HFFc6 (cell line): ENCODE results near the gene MAD1L1. TPM values are rescaled to one million over a fixed set of nuclear protein-coding genes. Genes with fewer than 3 reads are reported as not detected.
A peak's percentile ranks its signal among the peaks of the same experiment; 100 is the strongest.

ENCODE experiments used
- DNase-seq: peaks from one replicate; pipeline ENCODE4 v3.0.0-alpha.2; 2018
- H3K27ac Mint-ChIP-seq: 2 replicates; pipeline ENCODE4 v1.8.0; 2020; ENCODE audit warnings: mild to moderate bottlenecking, mixed read lengths
- H3K27me3 Mint-ChIP-seq: 2 replicates; pipeline ENCODE4 v1.8.0; 2021; ENCODE audit warnings: mild to moderate bottlenecking, moderate library complexity, mixed read lengths; ENCODE audit not compliant: insufficient read depth
- H3K36me3 Mint-ChIP-seq: 2 replicates; pipeline ENCODE4 v1.8.0; 2021; ENCODE audit warnings: low read depth, mixed read lengths
- H3K4me1 Mint-ChIP-seq: 2 replicates; pipeline ENCODE4 v1.8.0; 2020; ENCODE audit warnings: low read depth, mixed read lengths
- H3K4me3 Mint-ChIP-seq: 2 replicates; pipeline ENCODE4 v1.8.0; 2020; ENCODE audit warnings: mild to moderate bottlenecking, moderate library complexity, mixed read lengths
- H3K9me3 Mint-ChIP-seq: 2 replicates; pipeline ENCODE4 v1.8.0; 2020; ENCODE audit warnings: mild to moderate bottlenecking, mixed read lengths
- CTCF ChIP-seq: fragments of 200-600 bp; sonication (generic); IDR thresholded peaks from 2 replicates; pipeline ENCODE4 v1.5.0; 2021; ENCODE audit warnings: antibody characterized with exemption, mild to moderate bottlenecking
- total RNA-seq, 6 experiments: library from RNA; stranded (reverse); fragmentation: NEBNext Ultra II Directional; extraction: Animal tissue kit (Norgen Biotek cat#: 25700); gene quantifications; 2 replicates in 1 of 6; 3 replicates in 5 of 6; pipeline ENCODE4 v1.2.3, GENCODE V29; 2021

The MAD1L1 gene
- total RNA-seq, 6 experiments from 2014 or later, result 34.6 to 44.8 (median 40.2) TPM

- no peak for DNase-seq
- H3K4me3 Mint-ChIP-seq, result no peak overlapping the region
- H3K4me1 Mint-ChIP-seq, result peaks cover 12% of the 10 kb centered on the region
- H3K36me3 Mint-ChIP-seq, result no peaks in the 10 kb centered on the region
- H3K9me3 Mint-ChIP-seq, result no peaks in the 10 kb centered on the region
- H3K27me3 Mint-ChIP-seq, result no peaks in the 10 kb centered on the region
- H3K27ac Mint-ChIP-seq, result no peak overlapping the region; the same call in 1 of the 2 replicates
- no peak for TF ChIP-seq CTCF
Measured at GRCh38 chr7:1845536-1846311, 387.0 kb downstream of the MAD1L1 start.

- Mint-ChIP-seq H3K27ac (no peak overlapping the region), H3K9me3 (no peaks in the 10 kb centered on the region), H3K27me3 (peaks cover 3% of the 10 kb centered on the region; the same call in 1 of the 2 replicates), H3K4me1 (peaks cover 12% of the 10 kb centered on the region), H3K36me3 (no peaks in the 10 kb centered on the region), H3K4me3 (no peak overlapping the region)
- no peak for DNase-seq
- TF ChIP-seq CTCF, result no peak
Measured at GRCh38 chr7:1844951-1845390, 387.8 kb downstream of the MAD1L1 start.

DNA sequence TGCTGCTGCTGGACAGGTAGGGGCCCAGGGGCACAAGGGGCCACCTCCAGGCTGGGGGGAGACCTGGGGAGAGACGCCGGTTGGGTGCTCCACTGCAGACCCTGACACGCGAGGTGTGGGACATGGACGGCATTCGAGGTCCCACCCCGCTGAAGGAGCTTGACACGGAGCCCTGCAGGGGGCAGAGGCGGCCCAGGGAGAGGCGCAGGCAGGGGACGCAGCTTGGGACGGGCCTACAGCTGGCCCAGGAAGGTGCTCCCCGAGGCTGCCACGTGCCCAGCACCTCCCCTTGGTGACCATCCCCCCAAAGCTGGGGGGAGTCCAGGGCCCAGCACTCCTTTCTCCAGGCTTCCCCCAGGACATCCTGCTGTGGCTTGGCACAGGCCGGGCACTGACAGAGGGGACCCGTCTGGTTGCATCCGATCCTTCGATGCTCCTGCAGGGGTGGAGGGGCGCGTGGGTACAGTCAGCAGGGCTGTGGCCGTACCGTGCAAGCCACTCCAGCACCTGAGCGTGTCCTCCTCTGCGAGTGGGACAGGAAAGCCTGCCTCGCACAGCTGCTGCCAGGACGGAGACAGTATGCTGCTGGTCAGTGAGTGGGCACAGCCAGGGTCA, 388.3 kb downstream of the MAD1L1 start:
- no peak overlapping the region for H3K4me3 Mint-ChIP-seq
- no peaks in the 10 kb centered on the region for H3K36me3 Mint-ChIP-seq
- H3K9me3 Mint-ChIP-seq, result no peaks in the 10 kb centered on the region
- peaks cover 3% of the 10 kb centered on the region; the same call in 1 of the 2 replicates for H3K27me3 Mint-ChIP-seq
- DNase-seq, result no peak
- H3K4me1 Mint-ChIP-seq, result peaks cover 15% of the 10 kb centered on the region
- TF ChIP-seq CTCF, result peak; percentile 28; the same call in 1 of the 2 replicates
- no peak overlapping the region; the same call in 1 of the 2 replicates for H3K27ac Mint-ChIP-seq

GRCh38 chr7:1843921-1844335, 388.8 kb downstream of the MAD1L1 start:
- DNase-seq, result no peak
- Mint-ChIP-seq H3K36me3 (no peaks in the 10 kb centered on the region), H3K4me1 (peaks cover 19% of the 10 kb centered on the region), H3K4me3 (peak overlapping the region; percentile 28; the same call in 1 of the 2 replicates), H3K9me3 (no peaks in the 10 kb centered on the region), H3K27me3 (peaks cover 3% of the 10 kb centered on the region; the same call in 1 of the 2 replicates), H3K27ac (peak overlapping the region; percentile 99)
- no peak for TF ChIP-seq CTCF

DNA sequence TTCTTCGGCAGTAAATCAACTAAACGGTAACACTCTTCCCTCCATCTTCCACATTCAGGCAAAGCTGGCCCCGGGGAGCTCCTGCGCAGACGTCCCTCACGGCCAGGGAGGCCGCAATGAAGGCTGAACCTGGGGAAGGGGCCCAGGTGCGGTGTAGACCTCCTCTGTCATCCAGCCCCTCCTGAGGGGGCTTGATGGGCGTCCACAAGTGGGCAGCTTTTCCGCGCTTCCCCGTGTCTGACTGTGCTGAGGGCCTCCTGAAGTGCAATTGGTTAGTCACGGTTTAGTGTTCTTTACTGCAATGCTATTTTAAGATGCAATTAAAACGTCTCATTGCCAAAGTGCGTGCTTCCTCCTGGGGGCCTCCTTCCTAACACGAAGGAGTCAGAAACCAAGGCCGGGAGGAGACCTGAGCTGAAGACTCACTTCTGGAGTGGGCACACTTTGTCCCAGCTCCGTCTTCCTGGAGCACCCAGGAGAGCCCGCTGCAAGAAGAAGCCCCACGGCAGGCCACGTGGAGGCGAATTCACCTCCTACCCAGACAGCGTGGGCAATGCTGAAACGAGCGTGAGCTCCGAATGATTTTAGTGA, 389.4 kb downstream of the MAD1L1 start:
- peaks cover 3% of the 10 kb centered on the region; the same call in 1 of the 2 replicates for H3K27me3 Mint-ChIP-seq
- peak overlapping the region; percentile 99 for H3K27ac Mint-ChIP-seq
- peak; percentile 87 for DNase-seq
- no peaks in the 10 kb centered on the region for H3K36me3 Mint-ChIP-seq
- peak; percentile 20; the same call in 1 of the 2 replicates for TF ChIP-seq CTCF
- H3K9me3 Mint-ChIP-seq, result no peaks in the 10 kb centered on the region
- peaks cover 24% of the 10 kb centered on the region for H3K4me1 Mint-ChIP-seq
- peak overlapping the region; percentile 84 for H3K4me3 Mint-ChIP-seq
